C4-2B (cell line): ENCODE measurements around the gene PPP6R3.

Experiments
- CTCF ChIP-seq: fragments of 450-650 bp; conservative IDR thresholded peaks from 2 replicates; pipeline ENCODE4 v1.5.1; 2017; ENCODE audit warnings: mild to moderate bottlenecking
- ZFX ChIP-seq: fragments of 450-650 bp; IDR thresholded peaks from 2 replicates; pipeline ENCODE4 v1.6.1; 2017

GRCh38 chr11:68564261-68564660 is 103.7 kb downstream of the PPP6R3 start:
- TF ChIP-seq CTCF (no peak), ZFX (no peak)
